HEK293T (cell line): ENCODE data around the gene GJE1.
"Not testable (repeated sequence)": the region's sequence is repeated elsewhere in the genome, so short reads cannot be mapped to it uniquely, and the experiment has no call there.

Source experiments
- BHLHE40 ChIP-seq: fragments of 450-650 bp; IDR thresholded peaks from 2 replicates; pipeline ENCODE4 v1.6.1; 2016; ENCODE audit warnings: mild to moderate bottlenecking, moderate library complexity, borderline replicate concordance
- CTBP1 ChIP-seq: fragments of 450-650 bp; IDR thresholded peaks from 2 replicates; pipeline ENCODE4 v1.6.1; 2016; ENCODE audit warnings: borderline replicate concordance
- HDGF ChIP-seq: fragments of 450-650 bp; IDR thresholded peaks from 2 replicates; pipeline ENCODE4 v1.6.1; 2017; ENCODE audit warnings: antibody characterized with exemption, borderline replicate concordance
- LEF1 ChIP-seq: fragments of 450-650 bp; IDR thresholded peaks from 2 replicates; pipeline ENCODE4 v1.6.1; 2017; ENCODE audit warnings: mild to moderate bottlenecking, borderline replicate concordance
- NFRKB ChIP-seq: fragments of 450-650 bp; IDR thresholded peaks from 2 replicates; pipeline ENCODE4 v1.6.1; 2016; ENCODE audit warnings: mild to moderate bottlenecking, moderate library complexity

GRCh38 chr6:142110820-142111219 is 21.9 kb upstream of the GJE1 start:
- not testable (repeated sequence) for TF ChIP-seq NFRKB, BHLHE40, LEF1, HDGF, CTBP1
